GM19395 (cell line): Measurements from ENCODE around the gene PTPRO.

Experiments used
- ATAC-seq: cut with Tn5 transposase; IDR thresholded peaks from one replicate; pipeline ENCODE4 v1.9.1; 2021; ENCODE audit warnings: mild to moderate bottlenecking, moderate library complexity; ENCODE audit not compliant: unreplicated experiment

Gene PTPRO

GRCh38 chr12:15322164-15323061 lies at the start of gene PTPRO:
PTPRO (plus strand) TSS chr12:15322508.
- ATAC-seq = no peak

GRCh38 chr12:15273896-15274295 lies 48.4 kb upstream of the PTPRO start:
- ATAC-seq = no peak

GRCh38 chr12:15274561-15274967 lies 47.7 kb upstream of the PTPRO start:
- no peak for ATAC-seq

- ATAC-seq = no peak
These were observed 46.1 kb upstream of the PTPRO start for GRCh38 chr12:15276088-15276698.

GRCh38 chr12:15278816-15279658 lies 43.3 kb upstream of the PTPRO start:
- peak; percentile 84 for ATAC-seq

- no peak for ATAC-seq
These were observed 41.4 kb upstream of the PTPRO start for GRCh38 chr12:15280930-15281329.

GRCh38 chr12:15289192-15289591 lies 33.1 kb upstream of the PTPRO start:
- ATAC-seq = no peak

GRCh38 chr12:15293731-15294130 lies 28.6 kb upstream of the PTPRO start:
- ATAC-seq = no peak

GRCh38 chr12:15299947-15300346 lies 22.4 kb upstream of the PTPRO start:
- ATAC-seq = no peak

- no peak for ATAC-seq
These were observed 18.0 kb upstream of the PTPRO start for GRCh38 chr12:15304296-15304695.

GRCh38 chr12:15306605-15307004 lies 15.7 kb upstream of the PTPRO start:
- no peak for ATAC-seq

- ATAC-seq = no peak
These were observed 15.2 kb upstream of the PTPRO start for GRCh38 chr12:15307079-15307478.

- ATAC-seq = no peak
These were observed 3.5 kb upstream of the PTPRO start for GRCh38 chr12:15318841-15319240.

GRCh38 chr12:15320881-15321280 lies 1.4 kb upstream of the PTPRO start:
- ATAC-seq = no peak

GRCh38 chr12:15323480-15323879 lies 1.2 kb downstream of the PTPRO start:
- no peak for ATAC-seq

- ATAC-seq = no peak
These were observed 7.6 kb downstream of the PTPRO start for GRCh38 chr12:15329891-15330290.

GRCh38 chr12:15334225-15334624 lies 11.9 kb downstream of the PTPRO start:
- no peak for ATAC-seq

- ATAC-seq = no peak
These were observed 13.7 kb downstream of the PTPRO start for GRCh38 chr12:15335959-15336358.

- ATAC-seq = no peak
These were observed 14.7 kb downstream of the PTPRO start for GRCh38 chr12:15336768-15337553.

GRCh38 chr12:15341371-15341770 lies 19.1 kb downstream of the PTPRO start:
- no peak for ATAC-seq

GRCh38 chr12:15344561-15344960 lies 22.3 kb downstream of the PTPRO start:
- ATAC-seq = no peak
